Retinal pigment epithelial cell (primary cell): ENCODE measurements around the gene DUSP22.

Experiments used
- DNase-seq: peaks from one replicate; pipeline ENCODE4 v3.0.0-alpha.2; 2010; ENCODE audit warnings: low read depth
- H3K4me3 ChIP-seq: 2 replicates; pipeline ENCODE4 v1.5.1; 2011; ENCODE audit warnings: mild to moderate bottlenecking, low read length, control low read depth, moderate library complexity
- TF ChIP-seq, protein P1 (sequence below): conservative IDR thresholded peaks from 2 replicates; pipeline ENCODE4 v1.5.1; 2011; ENCODE audit warnings: low read depth, low read length, control low read depth, inconsistent platforms

The DUSP22 gene

DNA sequence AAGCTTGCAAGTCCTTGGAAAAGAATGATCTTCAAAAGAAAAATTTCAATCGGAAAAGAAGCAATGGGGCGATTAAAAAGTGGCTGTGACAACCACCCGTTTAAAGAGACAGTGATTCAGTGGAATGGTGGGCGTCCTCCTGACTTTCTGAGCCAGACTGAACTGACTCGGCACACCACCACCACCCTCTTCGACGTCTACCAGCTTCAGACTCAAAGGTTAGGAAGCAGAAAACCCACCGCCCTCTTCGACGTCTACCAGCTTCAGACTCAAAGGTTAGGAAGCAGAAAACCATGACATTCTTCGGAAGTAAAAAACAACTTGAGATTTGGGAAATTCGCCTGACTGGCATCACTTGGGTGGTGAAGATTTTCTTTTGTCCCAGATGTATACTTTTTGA, 71.0 kb downstream of the DUSP22 start:
- TF ChIP-seq, protein P1, sequence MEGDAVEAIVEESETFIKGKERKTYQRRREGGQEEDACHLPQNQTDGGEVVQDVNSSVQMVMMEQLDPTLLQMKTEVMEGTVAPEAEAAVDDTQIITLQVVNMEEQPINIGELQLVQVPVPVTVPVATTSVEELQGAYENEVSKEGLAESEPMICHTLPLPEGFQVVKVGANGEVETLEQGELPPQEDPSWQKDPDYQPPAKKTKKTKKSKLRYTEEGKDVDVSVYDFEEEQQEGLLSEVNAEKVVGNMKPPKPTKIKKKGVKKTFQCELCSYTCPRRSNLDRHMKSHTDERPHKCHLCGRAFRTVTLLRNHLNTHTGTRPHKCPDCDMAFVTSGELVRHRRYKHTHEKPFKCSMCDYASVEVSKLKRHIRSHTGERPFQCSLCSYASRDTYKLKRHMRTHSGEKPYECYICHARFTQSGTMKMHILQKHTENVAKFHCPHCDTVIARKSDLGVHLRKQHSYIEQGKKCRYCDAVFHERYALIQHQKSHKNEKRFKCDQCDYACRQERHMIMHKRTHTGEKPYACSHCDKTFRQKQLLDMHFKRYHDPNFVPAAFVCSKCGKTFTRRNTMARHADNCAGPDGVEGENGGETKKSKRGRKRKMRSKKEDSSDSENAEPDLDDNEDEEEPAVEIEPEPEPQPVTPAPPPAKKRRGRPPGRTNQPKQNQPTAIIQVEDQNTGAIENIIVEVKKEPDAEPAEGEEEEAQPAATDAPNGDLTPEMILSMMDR = no peak
- H3K4me3 ChIP-seq = no peak overlapping the region
- no peak for DNase-seq

DNA sequence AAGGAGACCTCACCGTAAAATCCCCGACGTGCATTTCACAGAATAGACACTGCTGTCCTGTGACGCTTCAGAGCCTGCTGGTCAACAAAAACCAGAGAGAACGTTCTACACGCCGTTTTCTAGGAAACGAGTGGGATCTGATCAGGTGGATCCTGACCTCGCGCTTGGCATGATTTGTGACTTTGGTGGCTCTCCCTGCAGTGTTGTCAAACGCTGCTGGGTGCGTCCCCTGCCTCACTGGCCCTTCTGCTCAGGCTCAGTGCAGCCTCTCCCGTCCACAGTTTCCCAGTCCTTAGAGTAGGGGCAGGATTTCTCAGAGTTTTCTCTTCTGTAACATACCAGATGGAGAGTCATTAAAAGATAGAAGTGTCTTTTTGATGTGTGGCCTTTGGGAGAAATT, 71.6 kb downstream of the DUSP22 start:
- TF ChIP-seq, protein P1 = no peak
- no peak overlapping the region for H3K4me3 ChIP-seq
- DNase-seq = no peak

DNA sequence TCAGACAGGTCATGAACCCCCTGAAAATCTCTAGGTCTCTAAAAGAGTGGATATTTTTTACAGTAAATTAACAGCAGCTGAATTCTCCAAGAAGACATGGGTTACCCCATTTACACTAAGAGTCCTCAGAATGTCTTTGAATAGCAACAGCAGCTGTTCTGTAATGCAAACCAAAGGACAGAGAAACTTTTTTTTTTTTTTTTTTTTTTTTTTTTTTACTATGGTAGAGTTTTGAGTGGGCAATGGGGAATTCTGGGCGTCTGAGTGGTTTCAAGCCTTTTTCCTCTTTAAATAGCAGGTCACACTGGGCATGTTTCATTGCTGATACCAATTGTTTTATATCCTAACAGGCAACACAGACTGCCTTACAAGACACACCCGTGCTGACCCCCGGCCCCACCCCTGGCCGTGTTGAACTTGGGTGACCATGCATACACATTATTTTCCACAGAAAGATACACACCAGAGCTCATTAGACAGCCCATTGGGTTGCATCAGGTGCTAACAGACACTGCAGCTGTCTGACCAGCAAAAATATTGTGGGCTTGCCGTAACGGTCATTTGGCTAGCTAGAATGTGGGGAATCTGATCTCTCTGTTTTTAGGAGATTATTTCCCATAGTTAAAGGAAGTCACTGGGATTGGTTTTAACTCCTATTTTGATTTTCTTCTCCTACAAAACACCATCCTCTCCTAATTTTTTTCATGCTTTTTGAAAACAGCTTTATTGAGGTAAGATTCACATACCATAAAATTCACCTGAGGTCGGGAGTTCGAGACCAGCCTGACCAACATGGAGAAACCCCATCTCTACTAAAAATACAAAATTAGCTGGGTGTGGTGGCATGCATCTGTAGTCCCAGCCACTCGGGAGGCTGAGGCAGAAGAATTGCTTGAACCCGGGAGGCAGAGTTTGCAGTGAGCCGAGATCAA, 72.6 kb downstream of the DUSP22 start:
- no peak overlapping the region for H3K4me3 ChIP-seq
- TF ChIP-seq, protein P1 = no peak
- DNase-seq = no peak

DNA sequence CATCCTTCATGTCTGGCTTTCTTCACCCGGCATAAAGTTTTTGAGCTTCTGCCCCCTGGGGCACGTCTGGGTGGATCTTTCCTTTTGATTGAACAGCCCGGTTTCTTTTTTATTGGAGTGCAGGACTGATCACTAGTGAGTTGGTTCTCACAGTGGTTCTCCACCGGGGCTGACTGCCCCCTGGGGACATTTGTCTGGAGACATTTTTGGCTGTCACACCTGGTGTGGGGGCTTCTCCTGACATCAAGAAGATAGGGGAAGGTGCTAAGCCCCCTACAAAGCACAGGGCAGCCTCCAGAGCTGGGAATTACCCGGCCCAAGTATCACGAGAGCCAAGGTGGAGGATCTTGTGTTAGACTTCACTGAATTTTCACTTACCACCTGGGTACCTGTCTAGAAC, 73.5 kb downstream of the DUSP22 start:
- no peak for DNase-seq
- TF ChIP-seq, protein P1 = no peak
- H3K4me3 ChIP-seq = no peak overlapping the region

DNA sequence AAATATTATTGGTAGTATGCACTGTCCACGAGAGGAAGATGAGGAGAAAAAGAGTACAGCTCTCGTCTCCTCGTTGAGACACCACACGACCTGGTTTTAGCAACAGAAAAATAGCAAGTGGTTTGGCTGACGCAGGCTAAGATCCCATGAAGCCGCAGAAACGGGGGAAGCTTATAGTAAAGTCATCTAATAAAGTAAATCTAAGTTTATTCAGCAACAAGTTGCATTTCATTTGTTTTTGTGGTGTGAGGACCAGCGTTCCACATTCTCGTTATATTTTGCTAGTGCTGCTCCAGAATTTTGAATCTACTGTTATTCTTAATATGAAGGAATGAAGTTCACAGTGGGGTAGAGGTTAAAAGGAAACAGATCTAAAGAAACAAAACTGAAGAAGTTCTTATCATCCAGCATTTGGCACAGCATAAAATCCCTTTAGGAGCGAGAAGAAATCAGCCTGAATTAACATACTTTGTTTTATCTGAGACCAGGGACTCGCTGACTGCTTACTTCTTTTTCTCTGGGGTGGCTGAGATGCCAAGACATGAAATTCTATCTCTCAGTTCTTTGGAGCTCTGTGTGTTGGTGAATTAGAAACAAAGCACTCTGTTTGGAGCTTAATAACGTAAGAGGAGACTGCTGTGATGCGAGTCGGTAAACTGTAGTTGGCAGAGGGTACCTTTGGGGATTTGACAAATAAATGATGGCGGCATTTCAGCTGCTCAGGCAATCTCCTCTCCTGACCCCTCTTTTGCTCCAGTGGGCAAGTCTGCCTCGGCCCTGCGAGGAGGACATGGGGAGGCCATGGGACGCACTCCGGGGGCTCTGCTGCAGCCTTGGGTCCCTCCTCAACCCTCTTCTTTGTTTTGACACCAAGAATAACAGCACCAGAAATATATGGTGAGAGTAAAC, 74.4 kb downstream of the DUSP22 start:
- H3K4me3 ChIP-seq = no peak overlapping the region
- no peak for DNase-seq
- TF ChIP-seq, protein P1 = no peak

DNA sequence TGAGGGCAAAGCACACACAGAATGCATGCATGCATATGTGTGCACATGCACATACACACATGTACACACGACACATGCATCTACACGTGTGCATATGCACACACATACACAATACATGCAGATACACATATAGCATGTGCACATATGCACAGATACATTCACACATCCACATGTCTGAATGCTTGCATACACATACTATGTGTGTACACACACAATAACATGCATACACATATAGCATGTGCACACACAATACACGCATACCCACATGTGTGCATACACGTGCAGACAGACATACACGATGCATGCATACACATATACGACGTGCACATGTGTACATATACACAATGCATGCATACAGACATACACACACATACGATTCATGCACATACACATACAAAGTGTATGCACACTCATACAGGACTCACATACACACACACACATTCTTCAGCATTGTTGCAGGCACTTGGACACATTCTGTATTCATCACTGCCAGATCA, 75.1 kb downstream of the DUSP22 start:
- no peak overlapping the region for H3K4me3 ChIP-seq
- TF ChIP-seq, protein P1 = no peak
- no peak for DNase-seq
